OCI-LY1 (cell line): ENCODE results near the gene CHCHD6.

ENCODE experiments used
- H2AFZ ChIP-seq: fragments of 200-600 bp; sonication (generic), shearing (Covaris generic); 2 replicates; pipeline ENCODE4 v1.6.0; 2014; ENCODE audit warnings: antibody characterized with exemption, mild to moderate bottlenecking, low read length
- H3F3A ChIP-seq: fragments of 200-600 bp; sonication (generic), shearing (Covaris generic); 2 replicates; pipeline ENCODE4 v1.6.0; 2014; ENCODE audit warnings: mild to moderate bottlenecking, antibody characterized with exemption, low read length, moderate library complexity; ENCODE audit not compliant: insufficient read depth
- H3K27ac ChIP-seq: fragments of 200-600 bp; sonication (generic); 2 replicates; pipeline ENCODE4 v1.5.1; 2014; ENCODE audit warnings: low read length, mixed run types, mild to moderate bottlenecking, low read depth; ENCODE audit not compliant: poor library complexity, severe bottlenecking
- H3K27me3 ChIP-seq: fragments of 200-600 bp; sonication (generic); 2 replicates; pipeline ENCODE4 v1.6.0; 2014; ENCODE audit warnings: antibody characterized with exemption, mild to moderate bottlenecking, low read length, moderate library complexity; ENCODE audit not compliant: insufficient read depth
- H3K36me3 ChIP-seq: fragments of 200-600 bp; sonication (generic); 2 replicates; pipeline ENCODE4 v1.6.1; 2014; ENCODE audit warnings: mild to moderate bottlenecking, antibody characterized with exemption, low read length, moderate library complexity, mixed read lengths; ENCODE audit not compliant: insufficient read depth
- H3K4me1 ChIP-seq: fragments of 200-600 bp; sonication (generic); 2 replicates; pipeline ENCODE4 v1.5.1; 2014; ENCODE audit warnings: mild to moderate bottlenecking, low read length, moderate library complexity; ENCODE audit not compliant: insufficient read depth, severe bottlenecking
- H3K4me2 ChIP-seq: fragments of 200-600 bp; sonication (generic), shearing (Covaris generic); 2 replicates; pipeline ENCODE4 v1.6.1; 2014; ENCODE audit warnings: low read length
- H3K4me3 ChIP-seq: fragments of 200-600 bp; sonication (generic); 2 replicates; pipeline ENCODE4 v1.5.1; 2014; ENCODE audit warnings: low read length, low read depth, mild to moderate bottlenecking, mixed read lengths; ENCODE audit not compliant: poor library complexity, severe bottlenecking
- H3K79me2 ChIP-seq: fragments of 200-600 bp; shearing (Covaris generic); 2 replicates; pipeline ENCODE4 v1.6.1; 2016; ENCODE audit warnings: mixed run types, low read length, mixed read lengths; ENCODE audit not compliant: insufficient read depth
- H3K9ac ChIP-seq: fragments of 200-600 bp; sonication (generic), shearing (Covaris generic); 2 replicates; pipeline ENCODE4 v1.6.1; 2014; ENCODE audit warnings: mild to moderate bottlenecking, low read length, mixed read lengths
- H3K9me2 ChIP-seq: fragments of 200-600 bp; sonication (generic), shearing (Covaris generic); 2 replicates; pipeline ENCODE4 v1.6.1; 2014; ENCODE audit warnings: low read depth, mild to moderate bottlenecking, low read length, mixed read lengths
- H3K9me3 ChIP-seq: fragments of 200-600 bp; shearing (Covaris generic); 2 replicates; pipeline ENCODE4 v1.6.1; 2014; ENCODE audit warnings: low read length, mixed read lengths
- H4K20me1 ChIP-seq: fragments of 200-600 bp; sonication (generic), shearing (Covaris generic); 2 replicates; pipeline ENCODE4 v1.6.0; 2016; ENCODE audit warnings: mild to moderate bottlenecking, low read length; ENCODE audit not compliant: insufficient read depth
- CTCF ChIP-seq: fragments of 200-600 bp; sonication (generic), shearing (Covaris generic); IDR thresholded peaks from 2 replicates; pipeline ENCODE4 v1.5.1; 2017; ENCODE audit warnings: mild to moderate bottlenecking, antibody characterized with exemption, low read length, moderate library complexity, mixed read lengths
- EZH2 ChIP-seq: fragments of 200-600 bp; sonication (generic), shearing (Covaris generic); IDR thresholded peaks from 2 replicates; pipeline ENCODE4 v1.8.0; 2017; ENCODE audit warnings: borderline replicate concordance, mixed run types, mild to moderate bottlenecking, antibody characterized with exemption, low read length, moderate library complexity, mixed read lengths

Gene CHCHD6

DNA sequence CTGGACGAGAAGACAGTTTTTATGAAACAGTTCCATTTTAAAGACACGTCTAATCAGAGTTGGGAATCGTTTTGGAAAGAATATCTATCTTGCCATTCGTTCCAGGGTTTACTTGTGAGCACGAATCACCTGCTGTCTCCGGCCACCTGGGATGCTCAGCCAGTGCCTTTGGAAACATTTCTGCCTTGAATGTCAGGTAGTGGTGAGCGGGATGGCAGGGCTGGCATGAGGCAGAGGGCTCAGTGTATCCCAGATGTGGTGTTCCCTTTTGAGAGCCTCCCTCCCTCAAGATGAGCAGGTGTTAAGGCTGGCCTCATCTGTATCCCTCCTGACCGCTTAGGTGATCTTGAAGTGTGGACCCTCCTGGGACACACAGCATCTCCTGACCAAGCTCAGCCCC, 231.0 kb downstream of the CHCHD6 start:
- Histone ChIP-seq H3K27me3 (no peaks in the 10 kb centered on the region), H3F3A (no peaks in the 10 kb centered on the region), H3K4me3 (no peak overlapping the region), H3K36me3 (no peaks in the 10 kb centered on the region), H3K9me2 (no peaks in the 10 kb centered on the region), H3K4me1 (no peaks in the 10 kb centered on the region), H3K79me2 (no peaks in the 10 kb centered on the region), H3K4me2 (no peak overlapping the region), H2AFZ (no peak overlapping the region), H3K27ac (no peak overlapping the region), H3K9ac (no peak overlapping the region), H3K9me3 (no peaks in the 10 kb centered on the region), H4K20me1 (no peaks in the 10 kb centered on the region)
- no peak for TF ChIP-seq CTCF
- no peak for TF ChIP-seq EZH2

GRCh38 chr3:126935756-126936509, 231.9 kb downstream of the CHCHD6 start:
- no peak overlapping the region for H3K27ac ChIP-seq
- no peak overlapping the region for H2AFZ ChIP-seq
- no peaks in the 10 kb centered on the region for H3F3A ChIP-seq
- TF ChIP-seq EZH2, result no peak
- no peak for TF ChIP-seq CTCF
- no peak overlapping the region for H3K9ac ChIP-seq
- no peak overlapping the region for H3K4me3 ChIP-seq
- no peaks in the 10 kb centered on the region for H3K36me3 ChIP-seq
- H4K20me1 ChIP-seq, result no peaks in the 10 kb centered on the region
- H3K9me2 ChIP-seq, result no peaks in the 10 kb centered on the region
- no peaks in the 10 kb centered on the region for H3K9me3 ChIP-seq
- H3K4me1 ChIP-seq, result no peaks in the 10 kb centered on the region
- H3K4me2 ChIP-seq, result no peak overlapping the region
- no peaks in the 10 kb centered on the region for H3K27me3 ChIP-seq
- no peaks in the 10 kb centered on the region for H3K79me2 ChIP-seq

- no peak overlapping the region for H2AFZ ChIP-seq
- H3K4me2 ChIP-seq, result no peak overlapping the region
- H3K4me1 ChIP-seq, result no peaks in the 10 kb centered on the region
- no peak for TF ChIP-seq EZH2
- TF ChIP-seq CTCF, result no peak
- no peaks in the 10 kb centered on the region for H3F3A ChIP-seq
- no peaks in the 10 kb centered on the region for H3K79me2 ChIP-seq
- no peaks in the 10 kb centered on the region for H3K27me3 ChIP-seq
- H4K20me1 ChIP-seq, result no peaks in the 10 kb centered on the region
- no peak overlapping the region for H3K4me3 ChIP-seq
- H3K27ac ChIP-seq, result no peak overlapping the region
- no peak overlapping the region for H3K9ac ChIP-seq
- no peaks in the 10 kb centered on the region for H3K9me3 ChIP-seq
- no peaks in the 10 kb centered on the region for H3K9me2 ChIP-seq
- H3K36me3 ChIP-seq, result no peaks in the 10 kb centered on the region
Measured at GRCh38 chr3:126936853-126937425, 232.9 kb downstream of the CHCHD6 start.
